Ovary (tissue), 3 donors: ENCODE measurements around the gene EIF4EBP3.

Experiments
- CTCF ChIP-seq, 3 donors: fragments of 450-650 bp in 2 of 3; fragments of 200-600 bp in 1 of 3; IDR thresholded peaks; one replicate each; pipeline versions ENCODE4 v1.5.1 to v1.8.0; 2016 to 2022; ENCODE audit warnings: antibody characterized with exemption in 3 of 3, mild to moderate bottlenecking in 1 of 3
- EP300 ChIP-seq: sonication (generic); formaldehyde crosslinking; IDR thresholded peaks from one replicate; pipeline ENCODE4 v1.6.1; 2017; ENCODE audit warnings: antibody characterized with exemption
- POLR2A ChIP-seq: fragments of 450-650 bp; IDR thresholded peaks from one replicate; pipeline ENCODE4 v1.6.1; 2017; ENCODE audit warnings: antibody characterized with exemption, mild to moderate bottlenecking, moderate library complexity
- donor health status: DM: no; HTN: no; CAD: no.

- TF ChIP-seq CTCF (IDR thresholded peaks at IDR 0.05): no peak
- TF ChIP-seq POLR2A: peak; percentile 96
- peak; percentile 41 for TF ChIP-seq EP300
Measured at GRCh38 chr5:140557136-140557805, 9.8 kb downstream of the EIF4EBP3 start, which contains the start of gene SRA1.
